SKM-1 treated with dmso at 0.1 percent for 144 hours (cell line): ENCODE data around the gene ALG3.

ENCODE experiments used
- DNase-seq: peaks from one replicate; lab custom pipeline; 2025; ENCODE audit not compliant: unreplicated experiment; lab: John Stamatoyannopoulos, UW

ALG3 gene

DNA sequence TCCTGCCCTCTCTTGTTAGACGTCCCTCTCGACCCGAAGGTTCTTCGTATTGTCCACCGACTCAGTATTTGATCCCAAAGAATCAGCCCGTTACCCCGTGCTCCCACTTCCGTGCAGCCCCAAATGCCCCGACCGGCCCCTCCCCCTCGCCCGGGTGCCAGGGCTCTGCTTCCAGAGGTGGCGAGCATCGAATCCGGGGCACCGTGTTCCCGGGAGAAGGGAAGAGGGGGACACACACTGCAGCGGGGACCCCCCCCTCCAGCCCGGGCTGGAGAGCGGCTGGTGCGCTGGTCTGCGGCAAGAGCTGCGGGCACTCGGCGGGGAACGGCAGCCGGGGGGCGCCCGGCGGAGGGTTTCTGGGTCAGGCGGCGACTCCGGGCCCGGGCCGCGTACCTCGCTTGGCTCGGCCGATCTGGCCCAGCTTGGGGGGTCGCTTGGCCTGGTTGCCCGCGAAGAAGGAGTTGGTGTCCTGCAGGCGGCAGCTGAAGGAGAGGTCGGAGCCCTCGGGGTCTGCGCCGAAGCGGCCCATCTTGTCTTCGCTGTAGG lies 12.0 kb upstream of the ALG3 start:
- DNase-seq: no peak

- DNase-seq: no peak
These were observed 11.3 kb upstream of the ALG3 start for GRCh38 chr3:184259878-184260723.

- DNase-seq: no peak
These were observed 10.7 kb upstream of the ALG3 start for GRCh38 chr3:184259396-184259877.

DNA sequence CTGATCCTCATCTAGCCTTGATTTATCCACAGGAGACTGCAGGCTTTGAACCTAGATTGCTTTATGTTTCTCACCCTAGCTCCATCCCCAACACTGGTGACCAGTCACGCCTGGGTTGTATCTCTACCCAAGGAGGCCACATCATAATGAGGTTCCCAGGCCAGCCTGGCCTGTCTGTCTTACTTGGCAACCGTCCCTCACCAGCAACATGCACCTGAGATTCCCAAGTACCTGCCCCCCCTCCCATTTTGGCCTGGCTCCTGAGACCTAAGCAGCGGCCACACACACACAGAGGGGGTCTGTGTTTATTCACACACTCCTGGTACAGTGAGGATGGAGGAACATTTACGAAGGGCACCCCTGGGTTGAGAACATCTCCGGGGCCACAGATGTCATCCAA lies 10.2 kb upstream of the ALG3 start:
- no peak for DNase-seq

DNA sequence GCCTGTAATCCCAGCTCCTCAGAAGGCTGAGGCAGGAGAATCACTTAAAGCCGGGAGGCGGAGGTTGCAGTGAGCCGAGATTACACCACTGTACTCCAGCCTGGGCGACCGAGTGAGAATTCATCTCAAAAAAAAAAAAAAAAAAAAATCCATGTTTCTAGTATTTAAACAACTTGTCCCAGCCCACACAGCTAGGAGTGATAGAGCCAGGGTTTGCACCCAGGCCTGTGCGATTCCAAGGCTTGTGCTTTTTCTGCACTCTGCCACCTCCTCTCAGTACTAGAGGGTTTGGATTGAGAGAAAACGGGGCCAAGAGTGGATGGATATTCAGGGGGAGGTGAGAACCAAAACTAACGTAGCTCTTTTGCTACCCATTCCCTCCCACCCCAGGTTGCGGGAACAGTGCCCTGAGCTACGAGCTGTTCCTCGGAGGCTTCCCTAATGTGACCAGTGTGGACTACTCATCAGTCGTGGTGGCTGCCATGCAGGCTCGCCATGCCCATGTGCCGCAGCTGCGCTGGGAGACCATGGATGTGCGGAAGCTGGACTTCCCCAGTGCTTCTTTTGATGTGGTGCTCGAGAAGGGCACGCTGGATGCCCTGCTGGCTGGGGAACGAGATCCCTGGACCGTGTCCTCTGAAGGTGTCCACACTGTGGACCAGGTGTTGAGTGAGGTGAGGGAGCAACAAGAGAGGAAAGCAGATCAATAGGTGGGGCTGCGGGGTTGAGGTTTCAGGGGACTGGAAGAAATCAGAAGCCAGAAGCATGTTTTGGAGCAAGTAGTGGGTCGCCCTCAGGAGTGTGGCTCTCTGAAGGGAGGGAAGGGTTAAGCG lies 8.5 kb upstream of the ALG3 start:
- DNase-seq: no peak

DNA sequence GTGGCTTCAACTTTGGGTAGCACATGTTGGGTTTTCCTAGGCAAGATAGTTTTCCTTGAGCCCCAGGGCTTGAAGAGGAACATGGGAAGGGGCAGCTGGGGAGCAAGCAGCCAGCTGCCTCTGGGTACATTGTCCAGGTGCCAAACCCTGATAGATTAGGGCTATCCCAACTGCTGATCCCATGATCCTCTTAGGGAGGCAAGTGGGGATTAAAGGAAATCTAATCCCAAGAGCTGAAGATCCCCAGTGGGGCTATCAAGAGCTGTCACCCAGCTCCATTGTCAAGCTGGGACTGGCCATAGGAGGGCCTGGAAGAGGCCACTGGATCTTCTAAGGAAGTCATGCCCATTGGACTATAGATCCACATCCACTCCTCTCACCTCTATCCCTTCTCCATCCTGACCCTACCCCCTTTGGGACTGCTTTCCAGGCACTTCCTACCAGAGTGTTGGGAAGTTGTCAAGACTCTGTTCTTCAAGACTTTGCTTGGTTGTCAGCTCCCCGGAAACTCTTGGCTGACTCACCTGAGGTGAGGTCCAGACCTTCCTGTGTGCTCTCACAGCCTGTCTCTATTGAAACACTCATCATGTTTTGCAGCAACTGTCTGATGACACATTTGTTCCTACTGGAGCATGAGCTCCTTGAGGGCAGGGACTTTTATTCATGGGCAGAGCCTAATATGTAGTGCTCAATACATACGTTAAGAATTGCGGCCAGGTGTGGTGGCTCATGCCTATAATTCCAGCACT lies 6.7 kb upstream of the ALG3 start:
- DNase-seq: no peak

DNA sequence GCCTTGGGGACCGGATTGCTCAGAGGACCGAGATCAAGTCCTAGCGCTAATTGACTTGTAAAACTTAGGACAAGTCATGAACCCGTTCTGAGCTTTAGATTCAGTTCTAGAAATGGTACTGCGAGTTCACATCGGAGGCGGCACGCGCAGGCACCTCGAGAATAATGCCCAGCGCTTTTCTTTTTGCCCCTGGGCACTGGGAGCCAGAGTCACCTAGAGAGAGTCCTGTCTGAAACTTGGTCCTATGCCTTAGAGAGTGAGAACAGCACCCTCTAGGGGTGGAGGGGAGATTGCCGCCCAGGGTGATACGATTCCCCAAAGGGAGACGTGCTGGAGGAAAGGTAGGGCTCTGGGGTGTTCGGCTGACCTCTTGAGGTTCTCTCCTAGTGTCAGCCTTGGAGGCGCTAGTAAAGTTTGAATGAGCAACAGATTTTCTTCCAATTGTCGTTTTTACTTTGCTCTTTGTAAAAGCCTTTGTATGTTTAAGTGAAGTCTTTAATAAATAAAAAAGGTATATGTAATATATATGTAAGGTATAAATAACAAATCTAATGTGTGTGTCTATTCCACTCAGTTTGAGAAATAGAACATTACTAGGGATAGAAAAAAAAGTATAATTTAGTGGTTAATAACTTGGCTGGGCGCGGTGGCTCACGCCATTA lies 1.5 kb upstream of the ALG3 start:
- peak; percentile 93 for DNase-seq

DNA sequence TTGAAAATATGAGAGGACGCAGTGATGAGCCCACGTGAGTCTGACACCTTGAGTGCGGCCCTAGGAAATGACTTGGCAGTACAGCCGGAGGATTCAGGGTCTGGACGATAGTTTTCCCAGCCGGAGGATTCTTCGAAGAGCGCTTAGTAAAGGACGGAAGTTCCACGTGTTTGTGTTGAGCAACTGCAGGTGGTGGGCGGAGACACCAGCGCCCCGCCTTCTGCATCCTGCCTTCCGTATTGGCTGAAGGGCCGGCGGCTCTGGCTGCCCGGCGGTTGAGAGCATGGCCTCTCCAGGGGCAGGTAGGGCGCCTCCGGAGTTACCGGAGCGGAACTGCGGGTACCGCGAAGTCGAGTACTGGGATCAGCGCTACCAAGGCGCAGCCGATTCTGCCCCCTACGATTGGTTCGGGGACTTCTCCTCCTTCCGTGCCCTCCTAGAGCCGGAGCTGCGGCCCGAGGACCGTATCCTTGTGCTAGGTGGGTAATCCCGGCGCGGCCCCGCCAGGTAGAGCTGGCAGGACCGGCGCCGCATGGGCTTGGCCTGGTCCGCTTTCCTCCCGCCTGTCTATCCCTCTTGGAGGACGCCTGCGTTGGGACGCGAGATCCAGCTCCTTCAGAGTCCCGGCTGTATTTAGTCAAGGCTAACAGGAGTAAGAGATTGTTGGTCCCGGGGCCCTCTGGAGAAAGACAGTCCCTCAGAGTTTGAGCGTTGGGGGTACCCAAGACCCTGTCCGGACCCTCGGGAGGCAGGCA lies 827 bp upstream of the ALG3 start, which contains the start of gene EEF1AKMT4:
EEF1AKMT4 (plus strand) TSS at position 261 of the 755 bp plus-strand sequence; CDS start at position 284, 23 bp downstream.
- peak; percentile 98 for DNase-seq

GRCh38 chr3:184242297-184242685 lies 6.5 kb downstream of the ALG3 start:
- no peak for DNase-seq

DNA sequence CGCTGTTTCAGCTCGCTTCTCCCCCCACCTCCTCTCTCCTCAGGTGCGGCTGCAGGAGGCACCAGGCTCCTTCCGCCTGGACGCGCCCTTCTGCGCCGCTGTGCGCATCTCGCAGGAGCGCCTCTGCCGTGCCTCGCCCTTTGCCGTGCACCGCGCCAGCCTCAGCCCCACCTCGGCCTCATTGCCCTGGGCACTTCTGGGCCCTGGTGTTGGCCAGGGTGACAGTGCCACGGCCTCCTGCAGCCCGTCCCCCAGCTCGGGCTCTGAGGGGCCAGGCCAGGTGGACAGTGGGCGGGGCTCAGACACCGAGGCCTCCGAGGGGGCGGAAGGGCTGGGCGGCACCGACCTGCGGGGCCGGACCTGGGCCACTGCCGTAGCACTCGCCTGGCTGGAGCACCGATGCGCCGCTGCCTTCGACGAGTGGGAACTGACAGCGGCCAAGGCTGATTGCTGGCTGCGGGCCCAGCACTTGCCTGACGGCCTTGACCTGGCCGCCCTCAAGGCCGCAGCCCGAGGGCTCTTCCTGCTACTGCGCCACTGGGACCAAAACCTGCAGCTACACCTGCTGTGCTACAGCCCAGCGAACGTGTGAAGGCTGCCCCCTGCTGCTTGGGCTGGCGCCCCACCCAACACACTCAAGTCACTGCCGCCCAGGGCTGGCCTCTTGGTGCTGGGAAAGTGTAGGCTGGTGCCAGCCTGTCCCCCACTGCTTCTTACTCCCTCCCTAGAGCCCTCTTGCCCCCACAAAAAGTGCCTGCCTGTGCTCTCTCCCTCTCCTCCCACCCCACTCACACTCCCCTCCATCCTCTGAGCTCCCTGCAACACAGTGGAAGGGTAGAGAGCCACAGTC lies 7.1 kb downstream of the ALG3 start:
- DNase-seq: no peak

GRCh38 chr3:184241141-184241446 lies 7.7 kb downstream of the ALG3 start:
- DNase-seq: no peak

DNA sequence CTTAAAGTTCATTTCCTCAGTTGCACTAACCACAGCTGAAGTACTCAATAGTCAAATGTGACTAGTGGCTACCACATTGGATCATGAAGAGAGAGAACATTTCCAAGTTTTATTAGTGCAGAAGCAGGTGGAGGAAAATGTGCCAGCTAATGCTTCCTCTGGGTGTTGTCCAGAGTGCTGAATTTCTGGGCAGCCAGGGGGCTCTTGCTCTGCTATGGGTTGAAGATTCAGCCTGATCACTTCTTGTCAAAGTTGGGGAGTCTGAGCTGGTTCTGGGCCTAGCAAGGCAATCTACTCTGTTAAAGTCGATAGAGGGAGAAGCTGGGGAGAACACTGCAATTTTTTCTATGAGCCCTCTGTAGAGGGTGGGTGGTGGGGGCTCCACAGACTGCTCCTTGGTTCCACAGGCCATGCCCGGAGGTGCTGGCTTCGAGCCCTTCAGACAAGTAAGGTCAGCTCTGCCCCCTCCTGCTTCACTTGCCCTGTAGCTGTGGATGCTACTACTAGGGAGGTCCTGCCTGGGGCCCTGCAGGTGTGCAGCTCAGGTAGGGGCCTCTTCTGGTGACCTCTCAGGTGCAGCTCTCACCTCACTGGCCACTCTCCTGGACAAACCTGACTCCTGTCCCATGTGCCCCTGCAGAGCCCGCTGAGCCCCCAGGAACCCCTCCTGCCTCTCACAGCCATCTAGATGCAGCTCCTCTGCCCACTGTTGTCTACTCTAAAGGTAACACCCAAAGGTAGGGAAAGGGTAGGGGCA lies 8.2 kb downstream of the ALG3 start:
- no peak for DNase-seq

GRCh38 chr3:184239708-184240107 lies 9.1 kb downstream of the ALG3 start:
- DNase-seq: no peak

- no peak for DNase-seq
These were observed 9.5 kb downstream of the ALG3 start for GRCh38 chr3:184239221-184239620.

DNA sequence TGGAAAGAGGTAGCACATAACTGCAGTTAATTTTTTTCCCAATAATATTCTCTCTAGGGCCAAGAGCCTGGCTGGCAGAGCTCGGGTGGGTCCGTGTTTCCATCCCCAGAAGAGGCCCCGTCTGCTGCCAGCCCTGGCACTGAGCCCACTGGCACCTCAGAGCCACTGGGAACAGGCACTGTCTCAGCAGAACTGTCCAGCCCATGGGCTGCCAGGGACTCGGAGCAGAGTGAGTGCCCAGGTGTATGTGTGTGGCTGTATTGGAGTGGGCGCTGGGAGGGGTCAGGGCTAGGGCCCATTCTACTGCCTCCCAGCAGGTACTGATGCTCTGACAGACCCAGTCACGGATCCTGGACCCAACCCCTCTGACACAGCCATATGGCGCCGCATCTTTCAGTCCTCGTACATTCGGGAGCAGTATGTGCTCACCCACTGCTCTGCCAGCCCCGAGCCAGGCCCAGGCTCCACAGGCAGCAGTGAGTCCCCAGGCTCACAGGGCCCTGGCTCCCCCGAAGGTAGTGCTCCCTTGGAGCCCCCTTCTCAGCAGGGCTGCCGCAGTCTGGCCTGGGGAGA lies 10.4 kb downstream of the ALG3 start:
- no peak for DNase-seq

DNA sequence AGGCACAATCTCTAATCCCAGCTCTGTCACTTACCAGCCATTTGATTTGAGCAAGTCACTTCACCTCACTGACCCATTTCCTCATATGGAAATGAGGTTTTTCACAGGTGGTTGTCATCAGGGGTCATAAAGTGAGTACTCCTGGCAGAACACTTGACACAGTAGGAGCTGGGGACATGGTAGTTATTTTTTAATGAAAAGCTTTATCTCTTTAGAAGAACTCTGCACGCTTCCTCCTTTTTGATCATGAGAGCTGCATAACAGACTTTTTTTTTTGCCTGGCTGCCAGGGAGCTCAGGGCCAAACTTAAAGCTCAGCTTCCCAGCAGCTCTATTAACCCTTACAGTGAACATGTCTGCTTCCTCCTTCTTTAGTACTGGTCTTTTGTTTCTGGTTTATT lies 11.0 kb downstream of the ALG3 start:
- no peak for DNase-seq

DNA sequence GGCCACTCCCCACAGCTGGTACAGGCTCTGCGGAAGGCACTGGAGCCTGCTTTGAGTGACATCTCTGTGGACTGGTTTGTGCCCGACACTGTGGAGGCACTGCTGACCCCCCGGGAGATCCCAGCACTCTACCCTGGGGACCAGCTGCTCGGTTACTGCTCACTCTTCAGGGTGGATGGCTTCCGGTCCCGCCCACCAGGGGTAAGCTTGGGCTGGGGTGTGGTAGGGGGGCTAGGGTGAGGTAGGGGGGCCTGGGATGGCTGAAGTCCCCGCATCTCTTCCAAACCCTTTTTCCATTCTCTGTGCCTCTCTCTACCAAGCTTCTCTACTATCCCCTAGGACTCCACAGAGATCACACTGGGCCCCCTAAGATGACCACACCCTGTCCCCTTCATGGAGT lies 11.6 kb downstream of the ALG3 start:
- DNase-seq: no peak

GRCh38 chr3:184236636-184237035 lies 12.1 kb downstream of the ALG3 start:
- DNase-seq: no peak
